Stomach (tissue), 9 donors: ENCODE results near the gene COL16A1. TPM values are rescaled to one million over a fixed set of nuclear protein-coding genes. Genes with fewer than 3 reads are reported as not detected.

Experiments used
- DNase-seq, 2 donors: peaks; one replicate each; pipeline versions ENCODE4 v3.0.0 to v3.0.0-alpha.2; 2013 to 2019
- H3K27ac ChIP-seq, 5 donors: fragments of 200-600 bp in 4 of 5; sonication (generic) in 4 of 5; one replicate each; pipeline ENCODE4 v1.5.1; 2013 to 2019; ENCODE audit warnings: mild to moderate bottlenecking in 1 of 5, moderate library complexity in 1 of 5
- H3K27me3 ChIP-seq, 3 donors: fragments of 200-600 bp; sonication (generic); one replicate each; pipeline ENCODE4 v1.5.1; 2017 to 2019; ENCODE audit warnings: mixed run types in 1 of 3
- H3K36me3 ChIP-seq, 4 donors: fragments of 200-600 bp; sonication (generic); 1 replicate in 3 of 4; 2 replicates in 1 of 4; pipeline ENCODE4 v1.5.1; 2016 to 2019
- H3K4me1 ChIP-seq, 4 donors: fragments of 200-600 bp; sonication (generic); one replicate each; pipeline ENCODE4 v1.5.1; 2016 to 2019
- H3K4me3 ChIP-seq, 4 donors: fragments of 200-600 bp; sonication (generic) in 3 of 4; one replicate each; pipeline ENCODE4 v1.5.1; 2016 to 2019; ENCODE audit warnings: mild to moderate bottlenecking in 1 of 4
- H3K9me3 ChIP-seq, 4 donors: fragments of 200-600 bp; sonication (generic); one replicate each; pipeline ENCODE4 v1.5.1; 2016 to 2019
- EP300 ChIP-seq: sonication (generic); formaldehyde crosslinking; IDR thresholded peaks from one replicate; pipeline ENCODE4 v1.6.1; 2017; ENCODE audit warnings: antibody characterized with exemption
- POLR2A ChIP-seq, 4 donors: fragments of 450-650 bp; IDR thresholded peaks; one replicate each; pipeline ENCODE4 v1.6.1; 2016; ENCODE audit warnings: antibody characterized with exemption in 4 of 4, control low read depth in 2 of 4, mild to moderate bottlenecking in 1 of 4, moderate library complexity in 1 of 4
- POLR2AphosphoS5 ChIP-seq, 3 donors: sonication (generic); formaldehyde crosslinking; IDR thresholded peaks; one replicate each; pipeline ENCODE4 v1.6.1; 2016; ENCODE audit warnings: antibody characterized with exemption in 3 of 3
- WGBS, 5 donors: extraction: QIAGEN DNeasy Blood & Tissue Kit in 3 of 5; methylation state at CpG; one replicate each; pipeline versions ENCODE4 v1.1.5 to v1.1.7; 2013 to 2018; 5-methylcytosine and 5-hydroxymethylcytosine counted together
- intact Hi-C: fragments of 100-400 bp; cut with DNase I; formaldehyde crosslinking; loops from one replicate; pipeline ENCODE4 v1.15.1; 2023; ENCODE audit warnings: low total_unique reads
- polyA plus RNA-seq, 3 donors: library from polyadenylated mRNA; stranded (reverse); fragments of 200-250 nt; gene quantifications; one replicate each; pipeline ENCODE4 v1.2.3, GENCODE V29; 2013
- total RNA-seq, 5 donors: library from RNA; depleted of rRNA; stranded (reverse); fragments of >200 nt; gene quantifications; one replicate each; pipeline versions ENCODE4 v1.1.0 to v1.2.3, GENCODE V29; 2014 to 2016
- TF ChIP-seq, protein P1 (sequence below), 7 experiments: fragments of 450-650 bp in 4 of 7; fragments of 200-600 bp in 3 of 7; sonication (generic) in 3 of 7; IDR thresholded peaks; one replicate each; pipeline ENCODE4 v1.5.1; 2016 to 2019; ENCODE audit warnings: antibody characterized with exemption in 7 of 7, control low read depth in 2 of 7, mild to moderate bottlenecking in 1 of 7
- donor health status: healthy with polysubstance abuse.
- donor health status: Bipolar disorder and iron deficiency.
- donor health status: healthy.

Gene COL16A1
- total and polyA plus RNA-seq, 8 donors, result 19.8 to 127 (median 74.1) TPM

DNA sequence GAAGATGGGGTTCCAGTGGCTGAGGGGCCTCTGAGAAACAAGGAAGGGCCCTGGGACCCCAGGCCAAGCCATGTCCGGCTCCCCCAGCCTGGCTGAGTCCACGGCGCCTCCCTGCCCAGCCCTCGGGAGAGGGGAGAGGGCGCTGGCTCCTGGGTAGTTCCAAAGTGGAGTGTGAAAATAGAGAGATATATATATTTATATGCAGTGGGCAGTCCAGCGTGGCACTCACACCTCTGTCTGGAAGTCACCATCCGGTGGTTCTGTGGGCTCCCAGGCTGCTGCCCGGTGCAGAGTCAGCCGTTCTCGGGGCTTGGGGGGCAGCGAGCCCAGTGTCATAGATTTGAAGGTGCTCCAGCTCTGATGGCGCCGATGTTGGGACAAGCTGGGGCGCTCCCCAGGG, 23.4 kb upstream of the COL16A1 start:
- Histone ChIP-seq H3K27me3 (no peaks in the 10 kb centered on the region), H3K36me3 (no peaks in the 10 kb centered on the region), H3K27ac (no peak overlapping the region), H3K4me1 (no peaks in the 10 kb centered on the region), H3K9me3 (no peaks in the 10 kb centered on the region), H3K4me3 (no peak overlapping the region)
- intact Hi-C loops, result no loop called here
- 90 to 95% (median 94%) methylated on average over 14 of the region's 14 CpGs for WGBS, 5 donors
- DNase-seq, result no peak
- TF ChIP-seq POLR2AphosphoS5 (IDR thresholded peaks at IDR 0.05), result no peak

DNA sequence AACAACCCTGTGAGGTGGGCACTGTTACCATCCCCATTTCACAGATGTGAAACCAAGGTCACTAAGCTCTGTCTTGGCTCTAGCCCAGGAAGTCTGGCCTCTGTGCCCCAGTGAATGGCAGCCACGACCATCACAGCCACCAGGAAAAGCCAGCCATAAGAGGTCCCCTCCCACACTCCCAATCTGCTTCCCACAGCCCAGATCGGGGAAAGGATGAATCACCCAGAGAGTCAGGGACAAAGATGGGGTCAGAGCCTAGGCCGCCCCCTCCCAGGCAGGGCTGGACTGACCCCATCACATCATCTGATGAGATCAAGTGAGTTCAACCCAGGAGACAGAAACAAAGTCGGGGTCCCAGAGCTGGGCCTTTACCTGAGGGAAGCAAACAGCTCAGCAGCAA, 22.9 kb upstream of the COL16A1 start:
- Histone ChIP-seq H3K9me3 (no peaks in the 10 kb centered on the region), H3K27me3 (no peaks in the 10 kb centered on the region), H3K4me1 (no peaks in the 10 kb centered on the region), H3K36me3 (no peaks in the 10 kb centered on the region), H3K4me3 (no peak overlapping the region), H3K27ac (no peak overlapping the region)
- WGBS, 5 donors, result 56 to 68% (median 58%) methylated on average over 4 of the region's 4 CpGs
- TF ChIP-seq EP300 (no peak), POLR2AphosphoS5 (IDR thresholded peaks at IDR 0.05) (no peak), POLR2A (IDR thresholded peaks at IDR 0.05) (no peak)
- TF ChIP-seq, protein P1, sequence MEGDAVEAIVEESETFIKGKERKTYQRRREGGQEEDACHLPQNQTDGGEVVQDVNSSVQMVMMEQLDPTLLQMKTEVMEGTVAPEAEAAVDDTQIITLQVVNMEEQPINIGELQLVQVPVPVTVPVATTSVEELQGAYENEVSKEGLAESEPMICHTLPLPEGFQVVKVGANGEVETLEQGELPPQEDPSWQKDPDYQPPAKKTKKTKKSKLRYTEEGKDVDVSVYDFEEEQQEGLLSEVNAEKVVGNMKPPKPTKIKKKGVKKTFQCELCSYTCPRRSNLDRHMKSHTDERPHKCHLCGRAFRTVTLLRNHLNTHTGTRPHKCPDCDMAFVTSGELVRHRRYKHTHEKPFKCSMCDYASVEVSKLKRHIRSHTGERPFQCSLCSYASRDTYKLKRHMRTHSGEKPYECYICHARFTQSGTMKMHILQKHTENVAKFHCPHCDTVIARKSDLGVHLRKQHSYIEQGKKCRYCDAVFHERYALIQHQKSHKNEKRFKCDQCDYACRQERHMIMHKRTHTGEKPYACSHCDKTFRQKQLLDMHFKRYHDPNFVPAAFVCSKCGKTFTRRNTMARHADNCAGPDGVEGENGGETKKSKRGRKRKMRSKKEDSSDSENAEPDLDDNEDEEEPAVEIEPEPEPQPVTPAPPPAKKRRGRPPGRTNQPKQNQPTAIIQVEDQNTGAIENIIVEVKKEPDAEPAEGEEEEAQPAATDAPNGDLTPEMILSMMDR (IDR thresholded peaks at IDR 0.05), result no peak
- DNase-seq, result no peak
- intact Hi-C loops, result no loop called here

DNA sequence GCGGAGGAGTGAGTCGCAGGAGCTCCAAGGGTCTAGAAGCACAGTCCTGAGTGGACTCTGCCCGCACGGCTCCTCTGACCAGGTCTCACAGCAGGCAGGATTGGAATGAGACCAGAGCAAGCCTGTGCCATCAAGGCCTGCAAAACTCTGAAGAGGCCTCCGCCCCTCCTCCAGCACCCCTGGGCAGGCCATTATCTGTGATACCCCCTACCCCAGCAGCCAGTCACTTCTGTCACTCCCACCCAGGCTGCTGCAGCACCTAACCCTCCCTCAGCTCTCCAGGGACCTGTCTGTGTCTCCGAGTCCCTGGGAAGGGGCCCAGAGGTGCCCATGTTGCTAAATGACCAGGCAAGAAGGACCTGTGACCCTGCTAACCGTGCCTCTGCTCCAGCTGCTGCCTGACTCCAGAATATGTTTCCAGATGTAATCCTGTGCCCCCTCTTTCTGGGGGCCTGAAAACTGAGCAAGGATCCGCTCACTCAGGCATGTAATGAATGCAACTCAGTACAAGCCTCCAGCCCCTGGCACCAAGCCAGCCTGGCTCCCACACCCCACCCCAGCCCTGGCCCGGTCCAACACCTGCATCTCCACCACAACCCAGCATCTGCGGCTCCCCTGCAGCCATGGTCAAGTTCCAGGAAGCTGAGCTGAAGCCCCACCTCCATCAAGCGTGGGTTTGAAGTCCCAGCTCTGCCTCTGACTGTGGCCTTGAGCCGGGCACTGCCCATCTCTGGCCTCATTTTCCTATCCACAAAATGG, 22.1 kb upstream of the COL16A1 start:
- TF ChIP-seq, protein P1 (IDR thresholded peaks at IDR 0.05), result no peak
- TF ChIP-seq EP300 (no peak), POLR2AphosphoS5 (IDR thresholded peaks at IDR 0.05) (no peak), POLR2A (IDR thresholded peaks at IDR 0.05) (no peak)
- intact Hi-C loops, result no loop called here
- H3K9me3 ChIP-seq, result no peaks in the 10 kb centered on the region
- H3K27me3 ChIP-seq, result no peaks in the 10 kb centered on the region
- peak in 1 of 2 donors; percentile 29 for DNase-seq
- no peaks in the 10 kb centered on the region for H3K4me1 ChIP-seq
- H3K36me3 ChIP-seq, result no peaks in the 10 kb centered on the region
- WGBS, 5 donors, result 68 to 84% (median 76%) methylated on average over 9 to 12 of the region's 12 CpGs
- H3K27ac ChIP-seq, result no peak overlapping the region
- H3K4me3 ChIP-seq, result no peak overlapping the region

DNA sequence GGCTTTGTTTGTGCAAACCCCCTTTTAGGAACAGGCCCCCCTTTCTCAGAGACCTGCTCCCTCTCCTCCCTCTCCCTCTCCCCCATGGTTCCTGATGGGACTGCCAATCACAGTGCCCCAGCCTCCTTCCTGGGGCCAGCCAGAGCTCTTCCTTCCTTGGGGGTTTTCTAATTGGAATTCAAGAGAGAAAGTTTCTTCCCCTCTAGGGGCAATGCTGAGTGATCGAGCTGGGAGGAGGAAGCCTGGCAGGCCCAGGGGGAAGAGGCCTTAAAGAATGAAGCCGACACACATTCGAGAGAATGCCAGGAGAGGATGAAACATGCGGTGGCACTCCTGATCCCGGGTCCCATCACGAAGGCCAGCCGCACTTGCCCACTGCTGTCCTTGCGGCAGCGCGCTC, 21.3 kb upstream of the COL16A1 start:
- DNase-seq, result no peak
- WGBS, 5 donors, result 75 to 91% (median 85%) methylated on average over 10 of the region's 10 CpGs
- Histone ChIP-seq H3K4me3 (no peak overlapping the region), H3K9me3 (no peaks in the 10 kb centered on the region), H3K4me1 (no peaks in the 10 kb centered on the region), H3K27ac (no peak overlapping the region), H3K27me3 (no peaks in the 10 kb centered on the region), H3K36me3 (no peaks in the 10 kb centered on the region)
- intact Hi-C loops, result no loop called here
- no peak for TF ChIP-seq POLR2A (IDR thresholded peaks at IDR 0.05)
- no peak for TF ChIP-seq EP300
- TF ChIP-seq, protein P1 (IDR thresholded peaks at IDR 0.05), result no peak
- no peak for TF ChIP-seq POLR2AphosphoS5 (IDR thresholded peaks at IDR 0.05)

DNA sequence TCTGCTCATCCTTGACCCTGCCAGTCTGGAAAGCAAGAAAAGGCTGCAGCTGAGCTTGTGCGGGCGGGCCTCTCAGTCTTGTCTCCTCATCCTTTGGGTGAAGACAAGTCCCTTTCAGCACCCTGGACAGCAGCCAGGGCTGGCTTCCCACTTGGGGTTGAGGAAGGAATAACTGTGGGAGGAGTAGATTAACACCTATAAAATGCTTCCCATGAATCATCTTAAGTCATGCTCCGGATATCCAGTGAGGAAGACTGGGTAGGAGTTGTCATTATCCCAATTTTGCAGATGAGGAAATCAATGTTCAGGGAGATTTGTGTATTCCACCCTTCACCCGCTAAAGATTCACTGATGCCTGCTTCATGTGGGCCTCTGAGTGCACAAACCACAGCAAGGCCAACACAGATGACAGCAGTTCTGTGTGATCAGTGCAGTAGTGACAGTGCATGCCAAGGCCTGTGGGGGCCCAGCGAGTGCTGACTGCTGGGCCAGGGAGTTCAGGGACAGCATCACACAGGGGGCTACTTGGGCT, 20.1 kb upstream of the COL16A1 start:
- Histone ChIP-seq H3K9me3 (no peaks in the 10 kb centered on the region), H3K4me3 (no peak overlapping the region), H3K36me3 (no peaks in the 10 kb centered on the region), H3K4me1 (no peaks in the 10 kb centered on the region), H3K27me3 (no peaks in the 10 kb centered on the region), H3K27ac (no peak overlapping the region)
- DNase-seq, result peak; percentile 74 to 85
- 39 to 54% (median 43%) methylated on average over 5 of the region's 5 CpGs for WGBS, 5 donors
- no peak for TF ChIP-seq EP300
- TF ChIP-seq, protein P1 (IDR thresholded peaks at IDR 0.05), result no peak
- no peak for TF ChIP-seq POLR2AphosphoS5 (IDR thresholded peaks at IDR 0.05)
- no peak for TF ChIP-seq POLR2A (IDR thresholded peaks at IDR 0.05)
- intact Hi-C loops, result no loop called here
